Measurements from ENCODE around the gene HTR1D.

The HTR1D gene

GRCh38 chr1:23215751-23216449 lies 1.4 kb downstream of the HTR1D start:
- DNase-seq (ENCODE audit: low read depth in 1 of 2, low spot score in 1 of 2) = no peak
- no peak for TF ChIP-seq REST (IDR thresholded peaks at IDR 0.05; ENCODE audit: insufficient replicate concordance, low read depth)
- no peak for TF ChIP-seq CTCF (IDR thresholded peaks at IDR 0.05; ENCODE audit: insufficient read depth, low read length)
- TF ChIP-seq GABPA (IDR thresholded peaks at IDR 0.05; ENCODE audit: low read depth) = no peak
- TF ChIP-seq SPI1 (IDR thresholded peaks at IDR 0.05; ENCODE audit: borderline replicate concordance, low read depth) = no peak
- no peak for TF ChIP-seq POLR2AphosphoS5 (IDR thresholded peaks at IDR 0.05; ENCODE audit: low read depth)
- H3K27me3 ChIP-seq (ENCODE audit: insufficient read depth, poor library complexity, severe bottlenecking) = peaks cover 34% of the 10 kb centered on the region
- H3K27ac ChIP-seq (replicated peaks) = no peak overlapping the region
- no peak overlapping the region for H3K4me3 ChIP-seq (replicated peaks; ENCODE audit: insufficient read depth, low read length)

GRCh38 chr1:23215291-23215690 lies 2.0 kb downstream of the HTR1D start:
- TF ChIP-seq CTCF (IDR thresholded peaks at IDR 0.05; ENCODE audit: insufficient read depth, low read length) (no peak), SPI1 (IDR thresholded peaks at IDR 0.05; ENCODE audit: borderline replicate concordance, low read depth) (no peak), GABPA (IDR thresholded peaks at IDR 0.05; ENCODE audit: low read depth) (no peak), POLR2AphosphoS5 (IDR thresholded peaks at IDR 0.05; ENCODE audit: low read depth) (no peak), REST (IDR thresholded peaks at IDR 0.05; ENCODE audit: insufficient replicate concordance, low read depth) (no peak)
- Histone ChIP-seq H3K4me3 (replicated peaks; ENCODE audit: insufficient read depth, low read length) (no peak overlapping the region), H3K27ac (replicated peaks) (no peak overlapping the region)

GRCh38 chr1:23214640-23215039 lies 2.7 kb downstream of the HTR1D start:
- TF ChIP-seq REST (IDR thresholded peaks at IDR 0.05; ENCODE audit: insufficient replicate concordance, low read depth) (no peak), GABPA (IDR thresholded peaks at IDR 0.05; ENCODE audit: low read depth) (no peak), SPI1 (IDR thresholded peaks at IDR 0.05; ENCODE audit: borderline replicate concordance, low read depth) (no peak), POLR2AphosphoS5 (IDR thresholded peaks at IDR 0.05; ENCODE audit: low read depth) (no peak), CTCF (IDR thresholded peaks at IDR 0.05; ENCODE audit: insufficient read depth, low read length) (no peak)
- Histone ChIP-seq H3K27me3 (ENCODE audit: insufficient read depth, poor library complexity, severe bottlenecking) (peaks cover 29% of the 10 kb centered on the region), H3K27ac (replicated peaks) (no peak overlapping the region)

More at GRCh38 chr1:23215291-23215690, 2.0 kb downstream of the HTR1D start:
- no peak for DNase-seq (ENCODE audit: low read depth in 1 of 2, low spot score in 1 of 2)
- H3K27me3 ChIP-seq (ENCODE audit: insufficient read depth, poor library complexity, severe bottlenecking) = peaks cover 31% of the 10 kb centered on the region

More at GRCh38 chr1:23214640-23215039, 2.7 kb downstream of the HTR1D start:
- DNase-seq (ENCODE audit: low read depth in 1 of 2, low spot score in 1 of 2) = no peak
- H3K4me3 ChIP-seq (replicated peaks; ENCODE audit: insufficient read depth, low read length) = no peak overlapping the region
